OCI-LY3 (cell line): ENCODE data around the gene ZBED5.

ENCODE experiments used
- EZH2phosphoT487 ChIP-seq: fragments of 200-600 bp; shearing (Covaris generic); IDR thresholded peaks from 2 replicates; pipeline ENCODE4 v1.6.1; 2018; ENCODE audit warnings: antibody characterized with exemption, mixed run types, low read depth
- TF ChIP-seq, protein P1 (sequence below): fragments of 200-600, 300-600 bp; sonication (generic); IDR thresholded peaks from 2 replicates; pipeline ENCODE4 v1.5.1; 2014; ENCODE audit warnings: antibody characterized with exemption, low read length, low read depth

GRCh38 chr11:10897150-10897549 lies 39.3 kb upstream of the ZBED5 start:
- TF ChIP-seq, protein P1, sequence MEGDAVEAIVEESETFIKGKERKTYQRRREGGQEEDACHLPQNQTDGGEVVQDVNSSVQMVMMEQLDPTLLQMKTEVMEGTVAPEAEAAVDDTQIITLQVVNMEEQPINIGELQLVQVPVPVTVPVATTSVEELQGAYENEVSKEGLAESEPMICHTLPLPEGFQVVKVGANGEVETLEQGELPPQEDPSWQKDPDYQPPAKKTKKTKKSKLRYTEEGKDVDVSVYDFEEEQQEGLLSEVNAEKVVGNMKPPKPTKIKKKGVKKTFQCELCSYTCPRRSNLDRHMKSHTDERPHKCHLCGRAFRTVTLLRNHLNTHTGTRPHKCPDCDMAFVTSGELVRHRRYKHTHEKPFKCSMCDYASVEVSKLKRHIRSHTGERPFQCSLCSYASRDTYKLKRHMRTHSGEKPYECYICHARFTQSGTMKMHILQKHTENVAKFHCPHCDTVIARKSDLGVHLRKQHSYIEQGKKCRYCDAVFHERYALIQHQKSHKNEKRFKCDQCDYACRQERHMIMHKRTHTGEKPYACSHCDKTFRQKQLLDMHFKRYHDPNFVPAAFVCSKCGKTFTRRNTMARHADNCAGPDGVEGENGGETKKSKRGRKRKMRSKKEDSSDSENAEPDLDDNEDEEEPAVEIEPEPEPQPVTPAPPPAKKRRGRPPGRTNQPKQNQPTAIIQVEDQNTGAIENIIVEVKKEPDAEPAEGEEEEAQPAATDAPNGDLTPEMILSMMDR = no peak
- TF ChIP-seq EZH2phosphoT487 = no peak
